OCI-LY1 (cell line): Measurements from ENCODE around the gene HRH4.

ENCODE experiments used
- H2AFZ ChIP-seq: fragments of 200-600 bp; sonication (generic), shearing (Covaris generic); 2 replicates; pipeline ENCODE4 v1.6.0; 2014; ENCODE audit warnings: antibody characterized with exemption, mild to moderate bottlenecking, low read length
- H3F3A ChIP-seq: fragments of 200-600 bp; sonication (generic), shearing (Covaris generic); 2 replicates; pipeline ENCODE4 v1.6.0; 2014; ENCODE audit warnings: mild to moderate bottlenecking, antibody characterized with exemption, low read length, moderate library complexity; ENCODE audit not compliant: insufficient read depth
- H3K27ac ChIP-seq: fragments of 200-600 bp; sonication (generic); 2 replicates; pipeline ENCODE4 v1.5.1; 2014; ENCODE audit warnings: low read length, mixed run types, mild to moderate bottlenecking, low read depth; ENCODE audit not compliant: poor library complexity, severe bottlenecking
- H3K27me3 ChIP-seq: fragments of 200-600 bp; sonication (generic); 2 replicates; pipeline ENCODE4 v1.6.0; 2014; ENCODE audit warnings: antibody characterized with exemption, mild to moderate bottlenecking, low read length, moderate library complexity; ENCODE audit not compliant: insufficient read depth
- H3K36me3 ChIP-seq: fragments of 200-600 bp; sonication (generic); 2 replicates; pipeline ENCODE4 v1.6.1; 2014; ENCODE audit warnings: mild to moderate bottlenecking, antibody characterized with exemption, low read length, moderate library complexity, mixed read lengths; ENCODE audit not compliant: insufficient read depth
- H3K4me1 ChIP-seq: fragments of 200-600 bp; sonication (generic); 2 replicates; pipeline ENCODE4 v1.5.1; 2014; ENCODE audit warnings: mild to moderate bottlenecking, low read length, moderate library complexity; ENCODE audit not compliant: insufficient read depth, severe bottlenecking
- H3K4me2 ChIP-seq: fragments of 200-600 bp; sonication (generic), shearing (Covaris generic); 2 replicates; pipeline ENCODE4 v1.6.1; 2014; ENCODE audit warnings: low read length
- H3K4me3 ChIP-seq: fragments of 200-600 bp; sonication (generic); 2 replicates; pipeline ENCODE4 v1.5.1; 2014; ENCODE audit warnings: low read length, low read depth, mild to moderate bottlenecking, mixed read lengths; ENCODE audit not compliant: poor library complexity, severe bottlenecking
- H3K79me2 ChIP-seq: fragments of 200-600 bp; shearing (Covaris generic); 2 replicates; pipeline ENCODE4 v1.6.1; 2016; ENCODE audit warnings: mixed run types, low read length, mixed read lengths; ENCODE audit not compliant: insufficient read depth
- H3K9ac ChIP-seq: fragments of 200-600 bp; sonication (generic), shearing (Covaris generic); 2 replicates; pipeline ENCODE4 v1.6.1; 2014; ENCODE audit warnings: mild to moderate bottlenecking, low read length, mixed read lengths
- H3K9me2 ChIP-seq: fragments of 200-600 bp; sonication (generic), shearing (Covaris generic); 2 replicates; pipeline ENCODE4 v1.6.1; 2014; ENCODE audit warnings: low read depth, mild to moderate bottlenecking, low read length, mixed read lengths
- H3K9me3 ChIP-seq: fragments of 200-600 bp; shearing (Covaris generic); 2 replicates; pipeline ENCODE4 v1.6.1; 2014; ENCODE audit warnings: low read length, mixed read lengths
- H4K20me1 ChIP-seq: fragments of 200-600 bp; sonication (generic), shearing (Covaris generic); 2 replicates; pipeline ENCODE4 v1.6.0; 2016; ENCODE audit warnings: mild to moderate bottlenecking, low read length; ENCODE audit not compliant: insufficient read depth
- EZH2 ChIP-seq: fragments of 200-600 bp; sonication (generic), shearing (Covaris generic); IDR thresholded peaks from 2 replicates; pipeline ENCODE4 v1.8.0; 2017; ENCODE audit warnings: borderline replicate concordance, mixed run types, mild to moderate bottlenecking, antibody characterized with exemption, low read length, moderate library complexity, mixed read lengths
- TF ChIP-seq, protein P1 (sequence below): fragments of 200-600 bp; sonication (generic), shearing (Covaris generic); IDR thresholded peaks from 2 replicates; pipeline ENCODE4 v1.5.1; 2017; ENCODE audit warnings: mild to moderate bottlenecking, antibody characterized with exemption, low read length, moderate library complexity, mixed read lengths

HRH4 gene

DNA sequence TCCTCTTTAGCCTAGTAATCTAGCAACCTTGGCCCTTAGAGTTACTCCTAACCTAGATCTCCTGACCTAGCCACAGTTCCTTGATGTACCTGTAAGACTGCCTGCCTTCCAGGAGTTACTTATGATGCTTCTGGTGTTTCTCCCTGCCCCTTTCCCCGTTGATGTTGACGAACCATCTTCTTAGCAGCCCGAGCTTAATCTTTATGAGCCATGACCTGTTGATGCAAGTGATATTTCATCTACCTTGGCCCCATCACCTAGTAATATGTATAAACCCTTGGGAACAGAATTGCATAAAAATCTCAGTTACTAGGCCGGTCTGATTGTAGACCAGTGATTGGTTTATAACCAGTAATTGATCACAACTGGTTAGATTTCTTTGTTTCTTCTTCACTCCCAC is 31.2 kb upstream of the HRH4 start:
- Histone ChIP-seq H3K4me1 (peaks cover 16% of the 10 kb centered on the region), H3K9ac (no peak overlapping the region), H3K4me2 (no peak overlapping the region), H3K36me3 (no peaks in the 10 kb centered on the region; the same call in 1 of the 2 replicates), H3K79me2 (no peaks in the 10 kb centered on the region), H2AFZ (no peak overlapping the region), H4K20me1 (no peaks in the 10 kb centered on the region), H3K27me3 (no peaks in the 10 kb centered on the region), H3F3A (no peaks in the 10 kb centered on the region), H3K9me3 (no peaks in the 10 kb centered on the region), H3K27ac (no peak overlapping the region), H3K9me2 (no peaks in the 10 kb centered on the region), H3K4me3 (no peak overlapping the region)
- TF ChIP-seq, protein P1, sequence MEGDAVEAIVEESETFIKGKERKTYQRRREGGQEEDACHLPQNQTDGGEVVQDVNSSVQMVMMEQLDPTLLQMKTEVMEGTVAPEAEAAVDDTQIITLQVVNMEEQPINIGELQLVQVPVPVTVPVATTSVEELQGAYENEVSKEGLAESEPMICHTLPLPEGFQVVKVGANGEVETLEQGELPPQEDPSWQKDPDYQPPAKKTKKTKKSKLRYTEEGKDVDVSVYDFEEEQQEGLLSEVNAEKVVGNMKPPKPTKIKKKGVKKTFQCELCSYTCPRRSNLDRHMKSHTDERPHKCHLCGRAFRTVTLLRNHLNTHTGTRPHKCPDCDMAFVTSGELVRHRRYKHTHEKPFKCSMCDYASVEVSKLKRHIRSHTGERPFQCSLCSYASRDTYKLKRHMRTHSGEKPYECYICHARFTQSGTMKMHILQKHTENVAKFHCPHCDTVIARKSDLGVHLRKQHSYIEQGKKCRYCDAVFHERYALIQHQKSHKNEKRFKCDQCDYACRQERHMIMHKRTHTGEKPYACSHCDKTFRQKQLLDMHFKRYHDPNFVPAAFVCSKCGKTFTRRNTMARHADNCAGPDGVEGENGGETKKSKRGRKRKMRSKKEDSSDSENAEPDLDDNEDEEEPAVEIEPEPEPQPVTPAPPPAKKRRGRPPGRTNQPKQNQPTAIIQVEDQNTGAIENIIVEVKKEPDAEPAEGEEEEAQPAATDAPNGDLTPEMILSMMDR: no peak
- TF ChIP-seq EZH2: no peak

DNA sequence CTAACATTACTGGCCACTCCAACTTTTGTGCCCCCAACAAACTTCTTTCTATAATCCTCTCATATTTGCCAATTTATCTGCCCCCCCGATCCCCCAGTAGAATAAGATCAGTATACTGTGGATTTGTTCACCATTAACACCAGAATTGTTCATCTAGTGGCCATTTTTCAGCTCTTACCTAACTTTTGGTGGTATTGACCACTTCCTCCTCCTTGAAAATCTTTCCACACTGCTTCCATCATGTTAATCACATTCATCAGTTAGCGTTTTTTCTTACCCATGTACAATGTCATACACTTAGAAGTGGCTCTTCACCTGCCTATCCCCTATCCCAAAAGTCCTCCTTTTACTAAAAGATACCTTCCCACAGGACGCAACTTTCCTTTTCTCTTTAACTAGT is 27.8 kb upstream of the HRH4 start:
- Histone ChIP-seq H3K27me3 (no peaks in the 10 kb centered on the region), H3K9me3 (no peaks in the 10 kb centered on the region), H3K36me3 (no peaks in the 10 kb centered on the region), H3F3A (no peaks in the 10 kb centered on the region), H4K20me1 (no peaks in the 10 kb centered on the region), H3K27ac (no peak overlapping the region), H3K4me1 (peaks cover 2% of the 10 kb centered on the region), H3K9ac (no peak overlapping the region), H2AFZ (no peak overlapping the region), H3K4me2 (no peak overlapping the region), H3K79me2 (no peaks in the 10 kb centered on the region), H3K4me3 (no peak overlapping the region), H3K9me2 (no peaks in the 10 kb centered on the region)
- TF ChIP-seq, protein P1: no peak
- no peak for TF ChIP-seq EZH2

DNA sequence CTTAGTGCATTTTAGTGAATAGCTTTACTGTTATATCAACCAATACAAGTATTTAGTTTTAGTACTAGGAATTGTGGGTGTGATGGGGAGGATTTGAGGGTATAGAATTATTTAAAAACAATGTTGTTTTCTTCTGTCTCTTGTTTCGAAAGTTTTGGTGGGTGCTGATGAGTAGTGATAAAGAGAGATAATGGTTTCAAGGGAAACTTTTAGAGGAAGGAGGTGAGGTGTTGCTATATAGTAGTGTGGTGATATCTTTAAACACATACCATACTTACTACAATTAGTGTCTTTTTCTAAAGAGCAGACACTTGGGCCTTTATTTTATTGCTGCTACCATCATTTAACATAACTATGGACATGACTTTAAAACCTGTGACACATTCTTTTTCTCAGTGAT is 23.5 kb upstream of the HRH4 start:
- no peaks in the 10 kb centered on the region for H3K4me1 ChIP-seq
- no peaks in the 10 kb centered on the region for H3K9me2 ChIP-seq
- H3K27me3 ChIP-seq: no peaks in the 10 kb centered on the region
- H3K4me2 ChIP-seq: no peak overlapping the region
- TF ChIP-seq EZH2: no peak
- TF ChIP-seq, protein P1: no peak
- H3K4me3 ChIP-seq: no peak overlapping the region
- H3K79me2 ChIP-seq: no peaks in the 10 kb centered on the region
- no peaks in the 10 kb centered on the region for H3F3A ChIP-seq
- no peaks in the 10 kb centered on the region for H3K9me3 ChIP-seq
- H3K9ac ChIP-seq: no peak overlapping the region
- no peak overlapping the region for H2AFZ ChIP-seq
- no peak overlapping the region for H3K27ac ChIP-seq
- no peaks in the 10 kb centered on the region for H3K36me3 ChIP-seq
- no peaks in the 10 kb centered on the region for H4K20me1 ChIP-seq
